GM18520 (cell line): ENCODE data around the gene PSTK.
A peak's percentile ranks its signal among the peaks of the same experiment; 100 is the strongest.

Source experiments
- ATAC-seq: cut with Tn5 transposase; IDR thresholded peaks from one replicate; pipeline ENCODE4 v1.9.1; 2021; ENCODE audit not compliant: unreplicated experiment

Gene PSTK

GRCh38 chr10:122992031-122992585 lies 11.9 kb downstream of the PSTK start:
- ATAC-seq: no peak

- ATAC-seq: no peak
These were observed 13.7 kb downstream of the PSTK start for GRCh38 chr10:122993797-122994336.

- ATAC-seq: no peak
These were observed 15.7 kb downstream of the PSTK start for GRCh38 chr10:122995936-122996335.

- no peak for ATAC-seq
These were observed 17.7 kb downstream of the PSTK start for GRCh38 chr10:122997864-122998263.

- no peak for ATAC-seq
These were observed 18.2 kb downstream of the PSTK start for GRCh38 chr10:122998360-122998917.

- no peak for ATAC-seq
These were observed 18.7 kb downstream of the PSTK start for GRCh38 chr10:122998934-122999333.

GRCh38 chr10:122999347-122999746 lies 19.1 kb downstream of the PSTK start:
- no peak for ATAC-seq

- ATAC-seq: no peak
These were observed 20.0 kb downstream of the PSTK start for GRCh38 chr10:123000155-123000554.

- no peak for ATAC-seq
These were observed 21.2 kb downstream of the PSTK start for GRCh38 chr10:123001370-123001769.

- no peak for ATAC-seq
These were observed 24.1 kb downstream of the PSTK start for GRCh38 chr10:123004298-123004697.

GRCh38 chr10:123007558-123008354 lies 27.6 kb downstream of the PSTK start:
- ATAC-seq: peak; percentile 40

- peak; percentile 75 for ATAC-seq
These were observed 28.3 kb downstream of the PSTK start, which contains the start of the genes ACADSB and IKZF5 for GRCh38 chr10:123008355-123009104. ACADSB (plus strand) TSS chr10:123009006; CDS start chr10:123009030, 24 bp downstream. IKZF5 (minus strand) TSS chr10:123008795; CDS start chr10:122998625, 10,170 bp downstream.

GRCh38 chr10:123009105-123009820 lies 29.1 kb downstream of the PSTK start:
- no peak for ATAC-seq

- ATAC-seq: no peak
These were observed 31.8 kb downstream of the PSTK start for GRCh38 chr10:123011987-123012386.

- no peak for ATAC-seq
These were observed 33.5 kb downstream of the PSTK start for GRCh38 chr10:123013456-123014419.

GRCh38 chr10:123014772-123015171 lies 34.6 kb downstream of the PSTK start:
- ATAC-seq: no peak

GRCh38 chr10:123016228-123016627 lies 36.0 kb downstream of the PSTK start:
- no peak for ATAC-seq

- ATAC-seq: no peak
These were observed 37.4 kb downstream of the PSTK start for GRCh38 chr10:123017421-123018165.

- no peak for ATAC-seq
These were observed 38.3 kb downstream of the PSTK start for GRCh38 chr10:123018531-123018930.
